Measurements from ENCODE around the gene MEX3B.

MEX3B gene

DNA sequence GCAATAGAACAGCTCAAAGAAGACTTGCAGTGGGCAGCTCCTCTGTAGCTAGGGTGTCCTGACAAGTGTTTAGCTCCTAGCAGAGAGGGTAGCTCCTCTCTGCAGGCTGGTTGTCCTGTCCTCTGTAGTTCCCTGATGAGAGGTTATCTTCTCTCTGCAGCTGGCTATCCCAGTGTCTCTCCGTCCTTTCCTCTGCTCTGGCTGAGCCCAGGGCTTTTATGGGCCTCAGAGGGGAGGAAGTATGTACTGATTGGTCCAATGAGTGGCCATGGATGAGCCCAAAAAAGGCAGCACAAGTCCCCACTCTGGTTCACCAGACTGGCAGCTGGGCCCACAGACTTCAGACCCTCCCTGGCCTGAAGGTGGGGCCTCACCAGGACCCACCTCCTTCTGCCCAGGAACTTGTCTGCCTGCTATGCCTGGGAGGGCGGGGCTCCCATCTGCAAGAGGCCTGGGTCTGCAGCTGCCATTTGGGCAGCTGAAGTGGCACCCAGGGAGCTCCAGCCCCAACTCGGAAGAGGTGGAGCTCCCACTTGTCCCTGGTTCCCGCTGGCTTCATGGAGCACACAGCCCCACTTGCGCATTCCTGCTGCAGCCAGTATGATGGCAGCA lies 27.2 kb upstream of the MEX3B start:
- H3K27me3 ChIP-seq (ENCODE audit: control insufficient read depth, low read length) = no peaks in the 10 kb centered on the region
- no peaks in the 10 kb centered on the region for H3K79me2 ChIP-seq (ENCODE audit: control insufficient read depth, low read length)
- H3K36me3 ChIP-seq (ENCODE audit: control insufficient read depth, low read length) = no peaks in the 10 kb centered on the region
- H3K9me2 ChIP-seq (replicated peaks; ENCODE audit: control insufficient read depth, low read length) = no peaks in the 10 kb centered on the region
- no peaks in the 10 kb centered on the region for H3K4me1 ChIP-seq (ENCODE audit: control insufficient read depth, low read length)
- H3K4me3 ChIP-seq (ENCODE audit: low read length) = no peak overlapping the region
- no peaks in the 10 kb centered on the region for H3F3A ChIP-seq (ENCODE audit: control insufficient read depth, insufficient read depth)
- H4K20me1 ChIP-seq (ENCODE audit: control insufficient read depth, insufficient read depth, low read depth, low read length) = no peaks in the 10 kb centered on the region
- TF ChIP-seq CTCF (IDR thresholded peaks at IDR 0.05; ENCODE audit: low read depth, low read length, poor library complexity, severe bottlenecking) = no peak
- no peak for TF ChIP-seq EZH2phosphoT487 (IDR thresholded peaks at IDR 0.05; ENCODE audit: borderline replicate concordance, low read length)
- H3K9me3 ChIP-seq (ENCODE audit: control insufficient read depth, insufficient read depth, low read length) = peaks cover 14% of the 10 kb centered on the region
- H3K4me2 ChIP-seq (ENCODE audit: low read length) = no peak overlapping the region
- no peak overlapping the region for H3K27ac ChIP-seq (ENCODE audit: low read depth, low read length)

GRCh38 chr15:82066455-82066854 lies 20.6 kb upstream of the MEX3B start:
- H3K9me2 ChIP-seq (replicated peaks; ENCODE audit: control insufficient read depth, low read length) = no peaks in the 10 kb centered on the region
- no peaks in the 10 kb centered on the region for H3K36me3 ChIP-seq (ENCODE audit: control insufficient read depth, low read length)
- H4K20me1 ChIP-seq (ENCODE audit: control insufficient read depth, insufficient read depth, low read depth, low read length) = no peaks in the 10 kb centered on the region
- peaks cover 3% of the 10 kb centered on the region; the same call in 1 of the 2 replicates for H3K27me3 ChIP-seq (ENCODE audit: control insufficient read depth, low read length)
- H3K27ac ChIP-seq (ENCODE audit: low read depth, low read length) = no peak overlapping the region
- no peak for TF ChIP-seq EZH2phosphoT487 (IDR thresholded peaks at IDR 0.05; ENCODE audit: borderline replicate concordance, low read length)
- no peak for TF ChIP-seq CTCF (IDR thresholded peaks at IDR 0.05; ENCODE audit: low read depth, low read length, poor library complexity, severe bottlenecking)
- no peaks in the 10 kb centered on the region for H3K79me2 ChIP-seq (ENCODE audit: control insufficient read depth, low read length)
- peaks cover 11% of the 10 kb centered on the region for H3K4me1 ChIP-seq (ENCODE audit: control insufficient read depth, low read length)
- H3K4me2 ChIP-seq (ENCODE audit: low read length) = no peak overlapping the region
- H3K9me3 ChIP-seq (ENCODE audit: control insufficient read depth, insufficient read depth, low read length) = no peaks in the 10 kb centered on the region
- H3K4me3 ChIP-seq (ENCODE audit: low read length) = no peak overlapping the region
- H3F3A ChIP-seq (ENCODE audit: control insufficient read depth, insufficient read depth) = no peaks in the 10 kb centered on the region

GRCh38 chr15:82064824-82065223 lies 19.0 kb upstream of the MEX3B start:
- no peak for TF ChIP-seq EZH2phosphoT487 (IDR thresholded peaks at IDR 0.05; ENCODE audit: borderline replicate concordance, low read length)
- Histone ChIP-seq H3K9me2 (replicated peaks; ENCODE audit: control insufficient read depth, low read length) (no peaks in the 10 kb centered on the region), H4K20me1 (ENCODE audit: control insufficient read depth, insufficient read depth, low read depth, low read length) (no peaks in the 10 kb centered on the region), H3K36me3 (ENCODE audit: control insufficient read depth, low read length) (no peaks in the 10 kb centered on the region), H3K79me2 (ENCODE audit: control insufficient read depth, low read length) (no peaks in the 10 kb centered on the region), H3K4me2 (ENCODE audit: low read length) (no peak overlapping the region), H3K4me3 (ENCODE audit: low read length) (no peak overlapping the region), H3K9me3 (ENCODE audit: control insufficient read depth, insufficient read depth, low read length) (no peaks in the 10 kb centered on the region), H3K27me3 (ENCODE audit: control insufficient read depth, low read length) (peaks cover 3% of the 10 kb centered on the region; the same call in 1 of the 2 replicates), H3K4me1 (ENCODE audit: control insufficient read depth, low read length) (peaks cover 25% of the 10 kb centered on the region), H3F3A (ENCODE audit: control insufficient read depth, insufficient read depth) (no peaks in the 10 kb centered on the region), H3K27ac (ENCODE audit: low read depth, low read length) (no peak overlapping the region)

Data from DOHH2 (cell line).